Smooth muscle cell (in vitro differentiated cells): ENCODE data around the gene UBFD1. TPM values are rescaled to one million over a fixed set of nuclear protein-coding genes. Genes with fewer than 3 reads are reported as not detected.
A peak's percentile ranks its signal among the peaks of the same experiment; 100 is the strongest.
"Not testable (repeated sequence)": the region's sequence is repeated elsewhere in the genome, so short reads cannot be mapped to it uniquely, and the experiment has no call there.

Experiments used
- DNase-seq: peaks from one replicate; lab custom pipeline; 2025; ENCODE audit not compliant: unreplicated experiment; lab: John Stamatoyannopoulos, UW
- H2AFZ ChIP-seq: fragments of 200-600 bp; sonication (generic); 2 replicates; pipeline ENCODE4 v1.6.0; 2016; ENCODE audit warnings: antibody characterized with exemption, low read depth, mild to moderate bottlenecking
- H3F3A ChIP-seq: fragments of 200-600 bp; sonication (generic); 2 replicates; pipeline ENCODE4 v1.6.0; 2017; ENCODE audit warnings: antibody characterized with exemption, low read depth
- H3K27ac ChIP-seq: fragments of 200-600 bp; sonication (generic); 2 replicates; pipeline ENCODE4 v1.5.1; 2016; ENCODE audit warnings: low read depth, mild to moderate bottlenecking
- H3K27me3 ChIP-seq: fragments of 200-600 bp; sonication (generic); 2 replicates; pipeline ENCODE4 v1.6.1; 2016; ENCODE audit warnings: low read depth, mild to moderate bottlenecking
- H3K36me3 ChIP-seq: fragments of 200-600 bp; sonication (generic); 2 replicates; pipeline ENCODE4 v1.5.1; 2016; ENCODE audit warnings: low read depth
- H3K4me1 ChIP-seq: fragments of 200-600 bp; sonication (generic); 2 replicates; pipeline ENCODE4 v1.5.1; 2016; ENCODE audit warnings: low read depth
- H3K4me2 ChIP-seq: fragments of 200-600 bp; sonication (generic); 2 replicates; pipeline ENCODE4 v1.6.0; 2016; ENCODE audit warnings: mild to moderate bottlenecking
- H3K4me3 ChIP-seq: fragments of 200-600 bp; sonication (generic); 2 replicates; pipeline ENCODE4 v1.5.1; 2016; ENCODE audit warnings: mild to moderate bottlenecking
- H3K79me2 ChIP-seq: fragments of 200-600 bp; sonication (generic); 2 replicates; pipeline ENCODE4 v1.6.0; 2016; ENCODE audit warnings: low read depth, mild to moderate bottlenecking
- H3K9ac ChIP-seq: fragments of 200-600 bp; sonication (generic); 2 replicates; pipeline ENCODE4 v1.6.0; 2016; ENCODE audit warnings: low read depth
- H3K9me3 ChIP-seq: fragments of 200-600 bp; sonication (generic); replicated peaks from 2 replicates; pipeline ENCODE4 v1.5.1; 2016; ENCODE audit warnings: low read depth
- H4K20me1 ChIP-seq: fragments of 200-600 bp; sonication (generic); 2 replicates; pipeline ENCODE4 v1.6.0; 2016; ENCODE audit warnings: low read depth
- CTCF ChIP-seq: fragments of 200-600 bp; sonication (generic); IDR thresholded peaks from 2 replicates; pipeline ENCODE4 v1.5.1; 2017; ENCODE audit warnings: borderline replicate concordance, mild to moderate bottlenecking, antibody characterized with exemption; ENCODE audit not compliant: insufficient read depth, poor library complexity, severe bottlenecking
- WGBS: methylation state at CpG from one replicate; pipeline ENCODE4 v1.1.7; 2016; ENCODE audit warnings: low lambda C conversion rate; 5-methylcytosine and 5-hydroxymethylcytosine counted together
- polyA plus RNA-seq: library from polyadenylated mRNA; unstranded; fragments of >200 nt; fragmentation: Nextera tagmentation; extraction: Ambion mirVana; gene quantifications from 2 replicates; pipeline ENCODE4 v1.2.1, GENCODE V29; 2016
- total RNA-seq: library from RNA; depleted of rRNA; stranded (reverse); fragments of >200 nt; gene quantifications from 2 replicates; pipeline ENCODE4 v1.2.3, GENCODE V29; 2014

Gene UBFD1
- total and polyA plus RNA-seq, 2 experiments from 2014 or later, result 35.5 to 69.3 TPM

DNA sequence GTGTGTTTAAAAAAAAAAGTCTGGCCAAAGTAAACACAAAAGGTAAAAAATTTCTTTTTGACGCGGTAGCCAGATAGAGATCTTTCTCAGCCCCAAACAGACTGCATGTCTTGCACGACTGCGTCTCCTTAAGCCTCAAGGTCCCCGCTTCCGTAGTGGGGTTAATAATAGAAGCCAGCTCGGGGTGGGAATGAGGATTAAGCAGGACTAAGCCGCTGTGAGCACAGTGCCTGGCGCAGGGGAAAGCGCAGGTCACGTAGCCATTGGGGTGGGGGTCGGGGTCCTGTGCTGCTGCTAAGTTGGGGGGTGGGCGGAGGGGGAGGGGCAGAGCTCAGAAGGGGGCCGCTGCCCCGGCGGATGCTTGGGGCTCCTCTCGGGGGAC, 47.8 kb upstream of the UBFD1 start:
- Histone ChIP-seq H3K27ac (no peak overlapping the region), H3K27me3 (no peaks in the 10 kb centered on the region), H3K9ac (peak overlapping the region; percentile 54), H2AFZ (peak overlapping the region; percentile 89), H3K9me3 (no peaks in the 10 kb centered on the region), H3K4me3 (peak overlapping the region; percentile 79), H3K4me2 (peak overlapping the region; percentile 86), H4K20me1 (peaks cover 50% of the 10 kb centered on the region), H3F3A (peaks cover 10% of the 10 kb centered on the region), H3K79me2 (peaks cover 49% of the 10 kb centered on the region), H3K4me1 (peaks cover 23% of the 10 kb centered on the region), H3K36me3 (no peaks in the 10 kb centered on the region)
- TF ChIP-seq CTCF, result no peak
- no peak for DNase-seq
- 0% methylated on average over 10 of the region's 17 CpGs for WGBS

DNA sequence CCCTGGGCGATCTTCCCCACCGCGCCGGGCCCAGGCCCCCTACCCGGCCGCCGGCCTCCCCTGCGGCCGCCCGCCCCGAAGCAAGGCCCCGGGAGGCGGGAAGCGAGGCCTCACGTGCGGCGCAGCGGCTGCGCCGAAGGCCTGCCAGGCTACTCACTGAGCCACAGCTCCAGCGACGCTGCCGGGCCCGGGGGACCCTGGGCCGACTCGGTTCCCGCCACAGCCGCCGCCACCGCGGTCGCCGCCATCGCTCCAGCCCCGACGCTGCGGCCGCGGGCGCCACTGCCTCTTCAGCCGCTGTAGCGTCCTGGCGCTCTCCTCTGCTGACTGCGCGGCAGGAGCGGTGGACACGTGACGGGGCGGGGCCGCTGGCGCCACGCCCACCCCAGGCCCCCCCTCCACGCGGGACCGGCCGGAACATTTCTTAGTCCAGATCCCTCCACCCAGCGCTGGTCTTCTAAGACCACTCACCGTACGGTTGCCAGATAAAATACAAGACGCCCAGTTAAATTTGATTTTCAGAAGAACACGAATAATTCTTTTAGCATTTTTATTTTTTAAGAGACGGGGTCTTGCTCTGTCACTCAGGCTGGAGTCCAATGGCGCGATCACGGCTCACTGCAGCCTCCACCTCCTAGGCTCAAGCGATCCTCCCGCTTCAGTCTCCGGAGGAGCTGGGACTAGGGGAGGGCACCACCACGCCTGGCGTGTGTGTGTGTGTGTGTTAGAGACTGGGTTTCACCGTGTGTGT, 47.2 kb upstream of the UBFD1 start, which contains the start of gene GGA2:
Gene GGA2 (minus strand): TSS at position 331 of the 751 bp plus-strand sequence. CDS start 83 bp downstream, at position 248.
- no peaks in the 10 kb centered on the region for H3K27me3 ChIP-seq
- H3K9me3 ChIP-seq, result no peaks in the 10 kb centered on the region
- H3K4me3 ChIP-seq, result peak within 1 kb of the TSS; percentile 79
- peaks cover 44% of the 10 kb centered on the region for H4K20me1 ChIP-seq
- H3K4me1 ChIP-seq, result peaks cover 18% of the 10 kb centered on the region
- H2AFZ ChIP-seq, result peak within 1 kb of the TSS; percentile 89
- 8% methylated on average over 44 of the region's 71 CpGs for WGBS
- no peaks in the 10 kb centered on the region for H3K36me3 ChIP-seq
- DNase-seq, result peak; percentile 57
- H3K9ac ChIP-seq, result peak within 1 kb of the TSS; percentile 54
- H3K27ac ChIP-seq, result no peak within 1 kb of the TSS
- peaks cover 7% of the 10 kb centered on the region for H3F3A ChIP-seq
- TF ChIP-seq CTCF, result no peak
- peaks cover 49% of the 10 kb centered on the region for H3K79me2 ChIP-seq
- peak within 1 kb of the TSS; percentile 86 for H3K4me2 ChIP-seq

- Histone ChIP-seq H3K4me1 (peaks cover 12% of the 10 kb centered on the region), H3K4me2 (peak overlapping the region; percentile 86), H2AFZ (peak overlapping the region; percentile 89), H4K20me1 (peaks cover 39% of the 10 kb centered on the region), H3K79me2 (peaks cover 47% of the 10 kb centered on the region), H3K4me3 (peak overlapping the region; percentile 79)
- not testable (repeated sequence) for H3K36me3 ChIP-seq, H3K27me3 ChIP-seq, DNase-seq, H3K27ac ChIP-seq, H3F3A ChIP-seq, H3K9me3 ChIP-seq, H3K9ac ChIP-seq
- 90% methylated on average over 10 of the region's 10 CpGs for WGBS
These were observed 46.6 kb upstream of the UBFD1 start for GRCh38 chr16:23510915-23511270.

DNA sequence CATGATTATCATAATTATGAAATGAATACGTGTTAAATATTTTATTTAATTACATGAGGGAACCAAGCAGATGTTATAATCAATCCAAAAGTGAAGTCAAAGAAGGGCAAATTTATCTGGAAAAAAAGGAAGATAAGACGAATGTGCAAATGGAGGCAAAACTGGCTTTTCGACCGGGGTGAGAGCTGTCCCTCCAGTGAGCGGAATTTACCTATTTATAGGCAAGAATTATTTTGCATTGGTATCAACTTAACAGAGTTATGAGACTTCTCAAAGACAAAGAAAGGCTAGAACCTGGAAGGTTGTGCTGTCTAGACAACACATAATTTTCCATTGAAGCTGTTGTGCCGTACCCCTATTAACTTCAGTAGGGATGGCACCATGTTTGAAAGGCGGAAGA, 45.8 kb upstream of the UBFD1 start:
- H3K36me3 ChIP-seq, result no peaks in the 10 kb centered on the region
- H3K9ac ChIP-seq, result no peak overlapping the region
- no peaks in the 10 kb centered on the region for H3K27me3 ChIP-seq
- H3K27ac ChIP-seq, result no peak overlapping the region
- H3K4me3 ChIP-seq, result no peak overlapping the region
- no peak overlapping the region for H3K4me2 ChIP-seq
- no peak overlapping the region for H2AFZ ChIP-seq
- H4K20me1 ChIP-seq, result peaks cover 31% of the 10 kb centered on the region
- peaks cover 8% of the 10 kb centered on the region for H3K4me1 ChIP-seq
- H3K79me2 ChIP-seq, result peaks cover 39% of the 10 kb centered on the region
- 97% methylated on average over 7 of the region's 7 CpGs for WGBS
- H3K9me3 ChIP-seq, result no peaks in the 10 kb centered on the region
- no peak for TF ChIP-seq CTCF
- H3F3A ChIP-seq, result no peaks in the 10 kb centered on the region
- no peak for DNase-seq
